OCI-LY3 (cell line): ENCODE measurements around the gene EML4.

Experiments
- CTCF ChIP-seq: fragments of 200-600, 300-600 bp; sonication (generic); IDR thresholded peaks from 2 replicates; pipeline ENCODE4 v1.5.1; 2014; ENCODE audit warnings: antibody characterized with exemption, low read length, low read depth
- EZH2phosphoT487 ChIP-seq: fragments of 200-600 bp; shearing (Covaris generic); IDR thresholded peaks from 2 replicates; pipeline ENCODE4 v1.6.1; 2018; ENCODE audit warnings: antibody characterized with exemption, mixed run types, low read depth

- TF ChIP-seq CTCF (no peak), EZH2phosphoT487 (no peak)
These were observed 35.4 kb upstream of the EML4 start for GRCh38 chr2:42133771-42134195.
